ENCODE measurements around the gene OR10H1. TPM values are rescaled to one million over a fixed set of nuclear protein-coding genes. Genes with fewer than 3 reads are reported as not detected.
"Not testable (repeated sequence)": the region's sequence is repeated elsewhere in the genome, so short reads cannot be mapped to it uniquely, and the experiment has no call there.

Gene OR10H1
- total RNA-seq, 1 donor from 2014 or later, result not detected

DNA sequence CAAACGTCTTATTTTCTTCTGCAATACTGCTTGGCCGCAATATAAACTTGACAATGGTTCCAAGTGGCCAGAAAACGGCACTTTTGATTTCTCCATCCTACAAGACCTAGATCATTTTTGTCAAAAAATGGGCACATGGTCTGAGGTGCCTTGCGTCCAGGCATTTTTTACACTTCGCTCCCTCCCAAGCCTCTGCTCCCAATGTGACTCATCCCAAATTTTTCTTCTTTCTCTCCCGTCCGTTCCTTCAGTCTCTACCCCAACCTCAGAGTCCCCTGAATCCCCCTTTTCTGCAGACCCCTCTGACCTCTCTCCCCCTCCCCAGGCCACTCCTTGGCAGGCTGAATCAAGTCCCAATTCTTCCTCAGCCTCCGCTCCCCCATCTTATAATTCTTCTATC, 14.3 kb upstream of the OR10H1 start:
- no peaks in the 10 kb centered on the region for H3K36me3 ChIP-seq (ENCODE audit: control insufficient read depth, insufficient read depth, low read length)
- TF ChIP-seq, protein P1, sequence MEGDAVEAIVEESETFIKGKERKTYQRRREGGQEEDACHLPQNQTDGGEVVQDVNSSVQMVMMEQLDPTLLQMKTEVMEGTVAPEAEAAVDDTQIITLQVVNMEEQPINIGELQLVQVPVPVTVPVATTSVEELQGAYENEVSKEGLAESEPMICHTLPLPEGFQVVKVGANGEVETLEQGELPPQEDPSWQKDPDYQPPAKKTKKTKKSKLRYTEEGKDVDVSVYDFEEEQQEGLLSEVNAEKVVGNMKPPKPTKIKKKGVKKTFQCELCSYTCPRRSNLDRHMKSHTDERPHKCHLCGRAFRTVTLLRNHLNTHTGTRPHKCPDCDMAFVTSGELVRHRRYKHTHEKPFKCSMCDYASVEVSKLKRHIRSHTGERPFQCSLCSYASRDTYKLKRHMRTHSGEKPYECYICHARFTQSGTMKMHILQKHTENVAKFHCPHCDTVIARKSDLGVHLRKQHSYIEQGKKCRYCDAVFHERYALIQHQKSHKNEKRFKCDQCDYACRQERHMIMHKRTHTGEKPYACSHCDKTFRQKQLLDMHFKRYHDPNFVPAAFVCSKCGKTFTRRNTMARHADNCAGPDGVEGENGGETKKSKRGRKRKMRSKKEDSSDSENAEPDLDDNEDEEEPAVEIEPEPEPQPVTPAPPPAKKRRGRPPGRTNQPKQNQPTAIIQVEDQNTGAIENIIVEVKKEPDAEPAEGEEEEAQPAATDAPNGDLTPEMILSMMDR (IDR thresholded peaks at IDR 0.05; ENCODE audit: insufficient read depth, low read length, poor library complexity, severe bottlenecking), result no peak

DNA sequence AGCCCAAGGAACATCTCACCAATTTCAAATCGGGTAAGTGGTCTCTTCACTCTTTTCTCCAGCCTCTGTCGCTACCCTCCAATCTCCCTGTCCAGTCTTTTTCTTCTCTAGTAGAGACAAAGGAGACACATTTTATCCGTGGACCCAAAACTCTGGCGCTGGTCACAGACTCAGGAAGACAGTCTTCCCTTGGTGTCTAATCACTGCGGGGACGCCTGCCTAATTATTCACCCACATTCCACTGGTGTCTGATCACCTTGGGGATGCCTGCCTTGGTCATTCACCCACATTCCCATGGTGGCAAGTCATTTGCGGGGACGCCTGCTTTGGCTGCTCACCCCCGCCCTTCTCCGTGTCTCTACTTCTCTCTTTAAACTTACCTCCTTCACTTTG, 13.8 kb upstream of the OR10H1 start:
- no peak for DNase-seq (ENCODE audit: low read depth)
- TF ChIP-seq, protein P1 (IDR thresholded peaks at IDR 0.05; ENCODE audit: insufficient read depth, low read length, poor library complexity, severe bottlenecking), result no peak
- no peaks in the 10 kb centered on the region for H3K27me3 ChIP-seq (ENCODE audit: control insufficient read depth, insufficient read depth, low read length)

More for the DNA sequence above, 14.3 kb upstream of the OR10H1 start:
- Histone ChIP-seq H3K27me3 (ENCODE audit: control insufficient read depth, insufficient read depth, low read length) (no peaks in the 10 kb centered on the region), H3K4me3 (ENCODE audit: low read depth, low read length) (no peak overlapping the region)
- no peak for DNase-seq (ENCODE audit: low read depth)

DNA sequence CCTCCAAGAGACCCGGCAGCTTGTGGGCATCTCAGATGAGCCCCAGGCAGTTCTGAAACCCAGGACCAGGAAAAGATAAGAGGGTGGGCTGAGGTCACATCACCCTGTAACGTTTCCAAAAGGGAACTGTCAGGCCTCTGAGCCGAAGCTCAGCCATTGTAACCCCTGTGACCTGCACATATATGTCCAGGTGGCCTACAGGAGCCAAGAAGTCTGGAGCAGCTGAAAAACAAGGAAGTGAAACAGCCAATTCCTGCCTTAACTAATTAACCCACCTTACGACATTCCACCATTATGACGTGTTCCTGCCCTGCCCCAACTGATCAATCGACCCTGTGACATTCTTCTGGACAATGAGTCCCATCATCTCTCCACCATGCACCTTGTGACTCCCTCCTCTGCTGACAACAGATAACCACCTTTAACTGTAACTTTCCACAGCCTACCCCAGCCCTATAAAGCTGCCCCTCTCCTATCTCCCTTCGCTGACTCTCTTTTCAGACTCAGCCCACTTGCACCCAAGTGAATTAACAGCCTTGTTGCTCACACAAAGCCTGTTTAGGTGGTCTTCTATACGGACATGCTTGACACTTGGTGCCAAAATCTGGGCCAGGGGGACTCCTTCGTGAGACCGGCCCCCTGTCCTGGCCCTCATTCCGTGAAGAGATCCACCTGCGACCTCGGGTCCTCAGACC, 13.3 kb upstream of the OR10H1 start:
- H3K27me3 ChIP-seq (ENCODE audit: control insufficient read depth, insufficient read depth, low read length); DNase-seq (ENCODE audit: low read depth); H3K36me3 ChIP-seq (ENCODE audit: control insufficient read depth, insufficient read depth, low read length); H3K4me3 ChIP-seq (ENCODE audit: low read depth, low read length): not testable (repeated sequence)

More for the DNA sequence above, 13.8 kb upstream of the OR10H1 start:
- Histone ChIP-seq H3K4me3 (ENCODE audit: low read depth, low read length) (no peak overlapping the region), H3K36me3 (ENCODE audit: control insufficient read depth, insufficient read depth, low read length) (no peaks in the 10 kb centered on the region)

DNA sequence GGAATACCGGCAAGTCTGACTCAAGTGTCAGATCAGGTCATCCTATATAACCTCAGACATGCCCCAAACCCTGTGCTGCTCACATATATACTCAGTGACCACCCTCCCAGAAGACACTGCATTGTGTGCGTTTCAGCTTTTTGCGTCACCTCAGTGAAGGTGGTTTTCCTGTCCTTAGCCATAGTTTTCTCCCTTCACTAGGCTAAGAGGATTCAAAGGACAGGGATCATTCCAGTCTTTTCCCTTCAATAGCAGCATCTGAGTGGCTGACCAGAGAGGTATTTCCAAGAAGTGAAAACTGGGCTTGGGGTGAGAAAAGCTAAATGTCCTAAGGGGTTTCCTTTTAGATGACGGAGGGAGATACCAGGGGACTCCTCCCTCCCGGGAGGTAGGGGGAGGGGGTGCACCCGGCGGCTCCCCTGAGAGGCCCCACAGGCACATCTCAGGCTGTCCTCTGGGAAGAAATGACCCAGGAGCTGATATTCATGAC, 12.7 kb upstream of the OR10H1 start:
- no peaks in the 10 kb centered on the region for H3K27me3 ChIP-seq (ENCODE audit: control insufficient read depth, insufficient read depth, low read length)
- TF ChIP-seq, protein P1 (IDR thresholded peaks at IDR 0.05; ENCODE audit: insufficient read depth, low read length, poor library complexity, severe bottlenecking), result no peak
- no peak overlapping the region for H3K4me3 ChIP-seq (ENCODE audit: low read depth, low read length)
- DNase-seq (ENCODE audit: low read depth), result no peak
- no peaks in the 10 kb centered on the region for H3K36me3 ChIP-seq (ENCODE audit: control insufficient read depth, insufficient read depth, low read length)

DNA sequence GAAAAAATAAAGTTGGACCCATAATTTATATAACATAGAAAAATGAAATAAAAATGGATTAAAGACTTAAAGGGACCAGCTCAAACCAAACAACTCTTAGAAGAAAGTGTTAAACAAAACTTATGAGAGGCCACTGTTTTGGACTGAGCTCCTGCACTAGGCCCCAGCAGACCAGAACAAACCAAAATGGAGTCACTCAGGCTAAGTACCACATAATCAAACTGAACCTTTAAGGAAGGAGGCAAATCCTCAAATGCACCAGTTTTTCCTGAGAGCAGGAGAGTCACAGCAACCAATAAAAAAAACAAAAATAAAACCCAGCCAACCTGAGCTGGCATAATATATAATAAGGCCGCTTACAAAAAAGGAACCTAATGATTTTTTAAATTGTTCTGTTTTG, 10.3 kb upstream of the OR10H1 start:
- no peaks in the 10 kb centered on the region for H3K27me3 ChIP-seq (ENCODE audit: control insufficient read depth, insufficient read depth, low read length)
- no peak overlapping the region for H3K4me3 ChIP-seq (ENCODE audit: low read depth, low read length)
- TF ChIP-seq, protein P1 (IDR thresholded peaks at IDR 0.05; ENCODE audit: insufficient read depth, low read length, poor library complexity, severe bottlenecking), result no peak
- H3K36me3 ChIP-seq (ENCODE audit: control insufficient read depth, insufficient read depth, low read length), result no peaks in the 10 kb centered on the region
- DNase-seq (ENCODE audit: low read depth), result no peak

DNA sequence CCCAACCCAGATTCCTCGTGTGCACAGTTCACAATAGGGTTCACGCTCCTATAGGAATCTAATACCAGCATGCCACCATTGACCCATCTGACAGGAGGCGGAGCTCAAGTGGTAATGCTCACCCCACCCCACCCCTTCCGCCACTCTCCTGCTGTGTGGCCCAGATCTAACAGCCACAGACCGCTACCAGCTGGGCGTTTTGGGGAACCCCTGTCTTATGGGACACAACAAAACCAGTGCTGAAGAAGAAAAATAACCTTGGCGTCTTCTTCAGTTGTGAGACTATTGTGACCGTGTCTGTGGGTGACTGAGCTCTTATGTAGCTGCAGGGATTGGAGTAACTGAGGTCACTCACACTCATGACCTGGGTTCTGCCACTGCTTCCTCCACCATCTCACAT, 5.2 kb upstream of the OR10H1 start:
- DNase-seq (ENCODE audit: low read depth), result no peak
- TF ChIP-seq, protein P1 (IDR thresholded peaks at IDR 0.05; ENCODE audit: insufficient read depth, low read length, poor library complexity, severe bottlenecking), result no peak
- Histone ChIP-seq H3K36me3 (ENCODE audit: control insufficient read depth, insufficient read depth, low read length) (no peaks in the 10 kb centered on the region), H3K27me3 (ENCODE audit: control insufficient read depth, insufficient read depth, low read length) (no peaks in the 10 kb centered on the region), H3K4me3 (ENCODE audit: low read depth, low read length) (no peak overlapping the region)

All from kidney epithelial cell (primary cell).